Measurements from ENCODE around the gene TCP11L2.

Gene TCP11L2

GRCh38 chr12:106287364-106287763, 15.2 kb upstream of the TCP11L2 start:
- H3K4me2 ChIP-seq (ENCODE audit: low read length), result no peak overlapping the region
- H3K9me3 ChIP-seq (ENCODE audit: control insufficient read depth, insufficient read depth, low read length), result no peaks in the 10 kb centered on the region
- H3K27ac ChIP-seq (ENCODE audit: low read depth, low read length), result no peak overlapping the region
- no peak for TF ChIP-seq CTCF (IDR thresholded peaks at IDR 0.05; ENCODE audit: low read depth, low read length, poor library complexity, severe bottlenecking)
- TF ChIP-seq EZH2phosphoT487 (IDR thresholded peaks at IDR 0.05; ENCODE audit: borderline replicate concordance, low read length), result no peak
- H3K4me1 ChIP-seq (ENCODE audit: control insufficient read depth, low read length), result peaks cover 7% of the 10 kb centered on the region
- peaks cover 13% of the 10 kb centered on the region for H3K27me3 ChIP-seq (ENCODE audit: control insufficient read depth, low read length)
- H3K36me3 ChIP-seq (ENCODE audit: control insufficient read depth, low read length), result no peaks in the 10 kb centered on the region
- no peaks in the 10 kb centered on the region for H3K79me2 ChIP-seq (ENCODE audit: control insufficient read depth, low read length)
- no peaks in the 10 kb centered on the region for H3F3A ChIP-seq (ENCODE audit: control insufficient read depth, insufficient read depth)
- no peak overlapping the region for H3K4me3 ChIP-seq (ENCODE audit: low read length)
- no peaks in the 10 kb centered on the region for H4K20me1 ChIP-seq (ENCODE audit: control insufficient read depth, insufficient read depth, low read depth, low read length)
- no peaks in the 10 kb centered on the region for H3K9me2 ChIP-seq (replicated peaks; ENCODE audit: control insufficient read depth, low read length)

- Histone ChIP-seq H4K20me1 (ENCODE audit: control insufficient read depth, insufficient read depth, low read depth, low read length) (no peaks in the 10 kb centered on the region), H3K9me2 (replicated peaks; ENCODE audit: control insufficient read depth, low read length) (no peaks in the 10 kb centered on the region), H3K36me3 (ENCODE audit: control insufficient read depth, low read length) (no peaks in the 10 kb centered on the region), H3K9me3 (ENCODE audit: control insufficient read depth, insufficient read depth, low read length) (no peaks in the 10 kb centered on the region), H3K27ac (ENCODE audit: low read depth, low read length) (no peak overlapping the region), H3K4me1 (ENCODE audit: control insufficient read depth, low read length) (peaks cover 7% of the 10 kb centered on the region), H3F3A (ENCODE audit: control insufficient read depth, insufficient read depth) (no peaks in the 10 kb centered on the region), H3K79me2 (ENCODE audit: control insufficient read depth, low read length) (no peaks in the 10 kb centered on the region), H3K4me2 (ENCODE audit: low read length) (no peak overlapping the region), H3K27me3 (ENCODE audit: control insufficient read depth, low read length) (peaks cover 13% of the 10 kb centered on the region), H3K4me3 (ENCODE audit: low read length) (no peak overlapping the region)
- TF ChIP-seq CTCF (IDR thresholded peaks at IDR 0.05; ENCODE audit: low read depth, low read length, poor library complexity, severe bottlenecking), result no peak
- TF ChIP-seq EZH2phosphoT487 (IDR thresholded peaks at IDR 0.05; ENCODE audit: borderline replicate concordance, low read length), result no peak
These were observed 14.4 kb upstream of the TCP11L2 start for GRCh38 chr12:106288101-106288493.

- Histone ChIP-seq H3K4me2 (ENCODE audit: low read length) (no peak overlapping the region), H3K27ac (ENCODE audit: low read depth, low read length) (no peak overlapping the region), H3K79me2 (ENCODE audit: control insufficient read depth, low read length) (no peaks in the 10 kb centered on the region)
These were observed 13.9 kb upstream of the TCP11L2 start for GRCh38 chr12:106288494-106289195.

More at GRCh38 chr12:106288494-106289195, 13.9 kb upstream of the TCP11L2 start:
- no peaks in the 10 kb centered on the region for H4K20me1 ChIP-seq (ENCODE audit: control insufficient read depth, insufficient read depth, low read depth, low read length)
- peaks cover 7% of the 10 kb centered on the region for H3K4me1 ChIP-seq (ENCODE audit: control insufficient read depth, low read length)
- H3K9me3 ChIP-seq (ENCODE audit: control insufficient read depth, insufficient read depth, low read length), result no peaks in the 10 kb centered on the region
- H3F3A ChIP-seq (ENCODE audit: control insufficient read depth, insufficient read depth), result no peaks in the 10 kb centered on the region
- H3K36me3 ChIP-seq (ENCODE audit: control insufficient read depth, low read length), result no peaks in the 10 kb centered on the region
- TF ChIP-seq CTCF (IDR thresholded peaks at IDR 0.05; ENCODE audit: low read depth, low read length, poor library complexity, severe bottlenecking) (no peak), EZH2phosphoT487 (IDR thresholded peaks at IDR 0.05; ENCODE audit: borderline replicate concordance, low read length) (no peak)
- no peak overlapping the region for H3K4me3 ChIP-seq (ENCODE audit: low read length)
- peaks cover 13% of the 10 kb centered on the region for H3K27me3 ChIP-seq (ENCODE audit: control insufficient read depth, low read length)
- no peaks in the 10 kb centered on the region for H3K9me2 ChIP-seq (replicated peaks; ENCODE audit: control insufficient read depth, low read length)

Measured in DOHH2 (cell line).